Parathyroid adenoma (tissue), 2 donors: ENCODE results near the gene CPEB4.
A peak's percentile ranks its signal among the peaks of the same experiment; 100 is the strongest.

Experiments
- H2AFZ ChIP-seq: fragments of 300-600 bp; sonication (generic); one replicate; pipeline ENCODE4 v1.7.0; 2017; ENCODE audit warnings: antibody characterized with exemption, mild to moderate bottlenecking
- H3K27ac ChIP-seq: fragments of 300-600 bp; sonication (generic); one replicate; pipeline ENCODE4 v1.7.0; 2017
- H3K27me3 ChIP-seq: fragments of 300-600 bp; sonication (generic); one replicate; pipeline ENCODE4 v1.7.0; 2017; ENCODE audit warnings: low read length; ENCODE audit not compliant: control insufficient read depth, insufficient read depth
- H3K36me3 ChIP-seq: fragments of 300-600 bp; sonication (generic); one replicate; pipeline ENCODE4 v1.7.0; 2017; ENCODE audit warnings: low read length; ENCODE audit not compliant: control insufficient read depth, insufficient read depth
- H3K4me1 ChIP-seq: fragments of 300-600 bp; sonication (generic); one replicate; pipeline ENCODE4 v1.7.0; 2017; ENCODE audit warnings: control low read depth
- H3K4me2 ChIP-seq: fragments of 300-600 bp; sonication (generic); one replicate; pipeline ENCODE4 v1.7.0; 2017; ENCODE audit warnings: low read length
- H3K4me3 ChIP-seq: fragments of 300-600 bp; sonication (generic); one replicate; pipeline ENCODE4 v1.7.0; 2017; ENCODE audit warnings: low read depth, low read length
- H3K79me2 ChIP-seq: fragments of 300-600 bp; sonication (generic); one replicate; pipeline ENCODE4 v1.7.0; 2017; ENCODE audit warnings: control low read depth
- H3K9ac ChIP-seq: fragments of 300-600 bp; sonication (generic); one replicate; pipeline ENCODE4 v1.7.0; 2017; ENCODE audit warnings: mild to moderate bottlenecking
- H3K9me3 ChIP-seq: fragments of 300-600 bp; sonication (generic); one replicate; pipeline ENCODE4 v1.7.0; 2017; ENCODE audit warnings: low read length; ENCODE audit not compliant: control insufficient read depth
- TF ChIP-seq, protein P1 (sequence below): fragments of 300-600 bp; sonication (generic); IDR thresholded peaks from one replicate; pipeline ENCODE4 v1.7.0; 2017; ENCODE audit warnings: antibody characterized with exemption, mild to moderate bottlenecking
- donor health status: primary hyperparathyroidism.

The CPEB4 gene

DNA sequence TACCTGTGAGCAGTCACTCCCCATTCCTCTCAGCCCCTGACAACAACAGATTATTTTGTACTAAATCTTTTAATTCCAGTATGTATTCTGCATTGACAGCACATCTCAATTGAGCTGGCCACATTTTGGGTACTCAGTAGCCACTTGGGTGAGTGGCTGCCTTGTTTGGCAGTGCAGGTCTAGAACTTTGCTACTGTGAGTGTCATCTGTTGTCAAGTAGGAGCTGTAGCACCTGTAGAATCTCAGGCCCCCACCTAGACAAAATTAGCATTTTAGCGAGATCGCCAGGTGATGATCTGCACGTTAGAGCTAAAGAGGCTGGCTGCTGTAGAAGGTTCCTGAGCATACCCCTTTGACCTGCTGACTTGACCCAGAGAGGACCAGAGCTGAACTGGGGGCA, 44.4 kb upstream of the CPEB4 start:
- H3K79me2 ChIP-seq, result no peaks in the 10 kb centered on the region
- TF ChIP-seq, protein P1, sequence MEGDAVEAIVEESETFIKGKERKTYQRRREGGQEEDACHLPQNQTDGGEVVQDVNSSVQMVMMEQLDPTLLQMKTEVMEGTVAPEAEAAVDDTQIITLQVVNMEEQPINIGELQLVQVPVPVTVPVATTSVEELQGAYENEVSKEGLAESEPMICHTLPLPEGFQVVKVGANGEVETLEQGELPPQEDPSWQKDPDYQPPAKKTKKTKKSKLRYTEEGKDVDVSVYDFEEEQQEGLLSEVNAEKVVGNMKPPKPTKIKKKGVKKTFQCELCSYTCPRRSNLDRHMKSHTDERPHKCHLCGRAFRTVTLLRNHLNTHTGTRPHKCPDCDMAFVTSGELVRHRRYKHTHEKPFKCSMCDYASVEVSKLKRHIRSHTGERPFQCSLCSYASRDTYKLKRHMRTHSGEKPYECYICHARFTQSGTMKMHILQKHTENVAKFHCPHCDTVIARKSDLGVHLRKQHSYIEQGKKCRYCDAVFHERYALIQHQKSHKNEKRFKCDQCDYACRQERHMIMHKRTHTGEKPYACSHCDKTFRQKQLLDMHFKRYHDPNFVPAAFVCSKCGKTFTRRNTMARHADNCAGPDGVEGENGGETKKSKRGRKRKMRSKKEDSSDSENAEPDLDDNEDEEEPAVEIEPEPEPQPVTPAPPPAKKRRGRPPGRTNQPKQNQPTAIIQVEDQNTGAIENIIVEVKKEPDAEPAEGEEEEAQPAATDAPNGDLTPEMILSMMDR, result no peak

DNA sequence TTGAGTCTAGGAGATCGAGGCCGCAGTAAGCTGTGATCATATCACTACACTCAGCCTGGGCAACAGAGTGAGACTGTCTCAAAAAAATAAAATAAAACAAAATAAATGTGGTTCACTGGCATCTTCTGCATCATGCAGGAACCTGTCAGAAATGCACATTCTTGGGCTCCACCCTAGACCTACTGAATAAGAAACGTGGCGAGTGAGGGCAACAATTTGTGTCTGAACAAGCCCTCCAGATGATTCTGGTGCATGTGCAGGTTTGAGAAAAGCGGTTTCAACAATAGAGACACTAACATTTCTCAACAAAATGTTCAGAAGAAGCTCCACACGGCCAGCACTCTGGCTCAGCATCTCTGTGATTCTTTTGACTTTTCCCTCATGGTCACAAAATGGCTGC, 42.8 kb upstream of the CPEB4 start:
- H3K9me3 ChIP-seq, result no peaks in the 10 kb centered on the region
- H3K27ac ChIP-seq, result no peak overlapping the region
- no peaks in the 10 kb centered on the region for H3K27me3 ChIP-seq
- H3K36me3 ChIP-seq, result no peaks in the 10 kb centered on the region
- no peak overlapping the region for H3K9ac ChIP-seq
- TF ChIP-seq, protein P1, result no peak
- H3K4me2 ChIP-seq, result no peak overlapping the region
- peaks cover 19% of the 10 kb centered on the region for H3K4me1 ChIP-seq
- no peak overlapping the region for H3K4me3 ChIP-seq
- H3K79me2 ChIP-seq, result no peaks in the 10 kb centered on the region
- H2AFZ ChIP-seq, result no peak overlapping the region

More for the DNA sequence above, 44.4 kb upstream of the CPEB4 start:
- Histone ChIP-seq H3K27me3 (no peaks in the 10 kb centered on the region), H3K4me3 (no peak overlapping the region), H3K4me2 (no peak overlapping the region), H2AFZ (peak overlapping the region; percentile 36), H3K9ac (no peak overlapping the region), H3K36me3 (no peaks in the 10 kb centered on the region), H3K4me1 (peaks cover 29% of the 10 kb centered on the region), H3K27ac (no peak overlapping the region), H3K9me3 (no peaks in the 10 kb centered on the region)

DNA sequence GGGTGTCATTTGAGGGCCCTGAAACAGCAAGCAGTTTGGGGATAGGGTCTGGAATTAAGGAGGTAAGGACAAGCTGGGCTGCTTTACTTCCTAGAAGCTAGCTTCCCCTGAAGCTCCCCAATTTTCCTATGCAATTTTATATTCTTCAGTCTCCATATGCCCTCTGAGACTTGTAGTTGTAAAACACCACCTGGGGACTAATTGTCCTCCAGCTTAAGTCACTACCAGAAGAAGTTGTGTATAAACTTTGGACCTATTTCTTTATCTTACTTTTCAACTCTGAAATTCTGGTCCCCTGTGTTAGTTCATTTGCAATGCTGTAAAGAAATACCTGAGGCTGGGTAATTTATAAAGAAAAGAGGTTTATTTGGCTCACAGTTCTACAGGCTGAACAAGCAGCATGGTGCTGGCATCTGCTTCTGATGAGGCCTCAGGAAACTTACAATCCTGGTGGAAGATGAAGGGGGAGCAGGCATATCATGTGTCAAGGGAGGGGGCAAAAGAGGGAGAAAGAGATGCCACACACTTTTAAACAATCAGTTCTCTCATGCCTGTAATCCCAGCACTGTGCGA, 41.1 kb upstream of the CPEB4 start:
- Histone ChIP-seq H3K4me2 (no peak overlapping the region), H3K27me3 (no peaks in the 10 kb centered on the region), H3K9me3 (no peaks in the 10 kb centered on the region), H3K79me2 (no peaks in the 10 kb centered on the region), H2AFZ (no peak overlapping the region), H3K4me1 (peaks cover 17% of the 10 kb centered on the region), H3K4me3 (no peak overlapping the region), H3K27ac (no peak overlapping the region), H3K9ac (no peak overlapping the region), H3K36me3 (no peaks in the 10 kb centered on the region)
- TF ChIP-seq, protein P1, result no peak

DNA sequence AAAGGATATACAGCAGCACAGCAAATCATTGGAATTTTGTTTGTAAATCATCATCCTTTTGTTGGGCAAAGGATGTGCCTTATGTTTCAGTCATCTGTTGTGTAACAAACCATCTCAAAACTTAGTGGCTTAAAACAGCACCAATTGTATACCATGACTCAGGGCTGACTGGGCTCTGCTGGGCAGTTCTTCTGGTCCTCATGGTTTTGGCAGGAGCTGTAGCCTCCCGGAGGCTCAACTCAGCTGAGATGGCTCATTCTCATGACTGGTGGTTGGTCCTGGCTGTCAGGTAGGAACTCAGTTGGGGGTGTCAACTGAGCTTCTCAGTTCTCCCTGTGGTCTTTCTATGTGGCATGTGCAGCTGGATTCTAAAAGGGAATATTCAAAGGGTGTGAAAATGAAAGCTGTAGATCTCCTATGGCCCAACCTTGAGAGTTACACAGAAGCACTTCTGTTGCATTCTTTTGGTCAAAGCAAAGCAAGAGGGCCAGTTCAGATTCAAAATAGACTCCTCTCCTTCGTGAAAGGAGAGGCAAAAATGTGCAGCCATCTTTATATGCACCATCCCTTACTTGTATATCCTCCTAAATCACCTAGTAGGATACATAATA, 39.1 kb upstream of the CPEB4 start:
- Histone ChIP-seq H3K4me2 (no peak overlapping the region), H3K9me3 (no peaks in the 10 kb centered on the region), H3K27me3 (no peaks in the 10 kb centered on the region), H3K9ac (no peak overlapping the region), H2AFZ (no peak overlapping the region), H3K27ac (no peak overlapping the region), H3K4me1 (peaks cover 13% of the 10 kb centered on the region), H3K79me2 (no peaks in the 10 kb centered on the region), H3K36me3 (no peaks in the 10 kb centered on the region), H3K4me3 (no peak overlapping the region)
- TF ChIP-seq, protein P1, result no peak

DNA sequence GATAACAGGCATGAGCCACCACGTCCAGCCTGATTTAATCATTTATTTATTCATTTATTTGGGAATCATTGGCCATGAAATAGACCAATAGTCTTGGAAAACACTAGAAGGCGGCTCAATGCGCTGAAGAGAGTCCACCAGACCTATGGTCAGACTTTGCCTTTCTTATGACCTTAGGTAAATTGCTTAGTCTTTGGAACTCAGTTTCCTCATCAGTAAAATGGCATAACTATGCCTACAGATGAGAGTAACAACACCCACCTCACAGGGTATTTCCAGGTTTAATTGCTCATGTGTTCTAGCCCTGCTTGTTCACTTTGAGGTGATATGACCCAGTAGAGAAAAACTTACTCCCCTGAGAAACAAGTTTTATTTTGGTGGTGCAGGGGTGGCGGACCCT, 38.2 kb upstream of the CPEB4 start:
- H3K9ac ChIP-seq, result no peak overlapping the region
- H3K9me3 ChIP-seq, result no peaks in the 10 kb centered on the region
- no peak overlapping the region for H3K27ac ChIP-seq
- no peak overlapping the region for H3K4me3 ChIP-seq
- H3K4me2 ChIP-seq, result no peak overlapping the region
- TF ChIP-seq, protein P1, result no peak
- H3K4me1 ChIP-seq, result peaks cover 10% of the 10 kb centered on the region
- no peak overlapping the region for H2AFZ ChIP-seq
- H3K27me3 ChIP-seq, result no peaks in the 10 kb centered on the region
- H3K36me3 ChIP-seq, result no peaks in the 10 kb centered on the region
- H3K79me2 ChIP-seq, result no peaks in the 10 kb centered on the region
